ENCODE results near the gene WDR72.
"Not testable (repeated sequence)": the region's sequence is repeated elsewhere in the genome, so short reads cannot be mapped to it uniquely, and the experiment has no call there.

Gene WDR72

GRCh38 chr15:53759411-53759931, at the start of gene WDR72:
Gene WDR72 (minus strand): TSS chr15:53759663. CDS start chr15:53733149, 26,514 bp downstream.
- FAIRE-seq = no peak

GRCh38 chr15:53808058-53808706, 48.7 kb upstream of the WDR72 start:
- peak; percentile 89 for FAIRE-seq

- FAIRE-seq = no peak
Measured at GRCh38 chr15:53807501-53807900, 48.0 kb upstream of the WDR72 start.

GRCh38 chr15:53802672-53803071, 43.2 kb upstream of the WDR72 start:
- no peak for FAIRE-seq

- no peak for FAIRE-seq
Measured at GRCh38 chr15:53791581-53791980, 32.1 kb upstream of the WDR72 start.

- FAIRE-seq = no peak
Measured at GRCh38 chr15:53789654-53790375, 30.4 kb upstream of the WDR72 start.

- no peak for FAIRE-seq
Measured at GRCh38 chr15:53786401-53786800, 26.9 kb upstream of the WDR72 start.

GRCh38 chr15:53785241-53785640, 25.8 kb upstream of the WDR72 start:
- FAIRE-seq = not testable (repeated sequence)

GRCh38 chr15:53762916-53763315, 3.5 kb upstream of the WDR72 start:
- FAIRE-seq = no peak

- no peak for FAIRE-seq
Measured at GRCh38 chr15:53758412-53758811, 1.1 kb downstream of the WDR72 start.

- no peak for FAIRE-seq
Measured at GRCh38 chr15:53757906-53758305, 1.6 kb downstream of the WDR72 start.

GRCh38 chr15:53753813-53754212, 5.7 kb downstream of the WDR72 start:
- FAIRE-seq = no peak

GRCh38 chr15:53752406-53752805, 7.1 kb downstream of the WDR72 start:
- FAIRE-seq = no peak

GRCh38 chr15:53747501-53748068, 11.9 kb downstream of the WDR72 start:
- FAIRE-seq = no peak

- FAIRE-seq = no peak
Measured at GRCh38 chr15:53746101-53746500, 13.4 kb downstream of the WDR72 start.

GRCh38 chr15:53739651-53740050, 19.8 kb downstream of the WDR72 start:
- FAIRE-seq = no peak

- FAIRE-seq = no peak
Measured at GRCh38 chr15:53739187-53739586, 20.3 kb downstream of the WDR72 start.

GRCh38 chr15:53721334-53722087, 38.0 kb downstream of the WDR72 start:
- no peak for FAIRE-seq

- FAIRE-seq = peak; percentile 92
Measured at GRCh38 chr15:53716909-53717876, 42.3 kb downstream of the WDR72 start.

GRCh38 chr15:53713218-53713617, 46.2 kb downstream of the WDR72 start:
- no peak for FAIRE-seq

- no peak for FAIRE-seq
Measured at GRCh38 chr15:53710906-53711305, 48.6 kb downstream of the WDR72 start.

- FAIRE-seq = no peak
Measured at GRCh38 chr15:53709821-53710220, 49.6 kb downstream of the WDR72 start.

Data from A204.1 (cell line).